B cell (primary cell): ENCODE results near the gene ANKRD65. TPM values are rescaled to one million over a fixed set of nuclear protein-coding genes. Genes with fewer than 3 reads are reported as not detected.

ENCODE experiments used
- ATAC-seq: fragments of 200-7000 bp; cut with Tn5 transposase; one replicate; pipeline ENCODE4 v1.10.0; 2021; ENCODE audit warnings: low read depth, mild to moderate bottlenecking, moderate number of reproducible peaks, moderate library complexity
- CTCF ChIA-PET: fragments of 350-600 bp; sonication (Branson Sonifier 250); formaldehyde crosslinking; loops from one replicate; lab custom pipeline; 2021; ENCODE audit warnings: antibody characterized with exemption, inconsistent platforms; lab: Charles Lee
- POLR2A ChIA-PET: fragments of 350-600 bp; sonication (Branson Sonifier 250); formaldehyde crosslinking; loops from one replicate; lab custom pipeline; 2021; ENCODE audit warnings: antibody characterized with exemption; lab: Charles Lee
- DNase-seq: peaks from one replicate; pipeline ENCODE4 v3.0.0; 2013
- H2AFZ ChIP-seq: 2 replicates; pipeline ENCODE4 v1.6.1; 2012; ENCODE audit warnings: mild to moderate bottlenecking, low read depth, low read length; ENCODE audit not compliant: insufficient read depth, poor library complexity, severe bottlenecking
- H3K27ac ChIP-seq, 2 donors: 1 replicate in 1 of 2; 2 replicates in 1 of 2; pipeline ENCODE4 v1.5.1; 2012 to 2013; ENCODE audit warnings: low read length in 2 of 2, mild to moderate bottlenecking in 2 of 2, moderate library complexity in 1 of 2
- H3K27me3 ChIP-seq, 4 experiments: fragments of 200-600 bp in 1 of 4; sonication (generic) in 1 of 4; replicated peaks in 1 of 4; 1 replicate in 2 of 4; 2 replicates in 2 of 4; pipeline versions ENCODE4 v1.6.1 to v1.7.0; 2013 to 2016; ENCODE audit warnings: low read length in 3 of 4, mild to moderate bottlenecking in 2 of 4, mixed read lengths in 1 of 4, moderate library complexity in 1 of 4; ENCODE audit not compliant: insufficient read depth in 4 of 4, control insufficient read depth in 3 of 4; ENCODE audit errors: control extremely low read depth in 1 of 4
- H3K36me3 ChIP-seq, 2 experiments: replicated peaks in 1 of 2; 1 replicate in 1 of 2; 2 replicates in 1 of 2; pipeline versions ENCODE4 v1.6.1 to v1.7.1; 2013; ENCODE audit warnings: low read length in 1 of 2; ENCODE audit not compliant: insufficient read depth in 2 of 2, control insufficient read depth in 1 of 2; ENCODE audit errors: control extremely low read depth in 1 of 2, extremely low read depth in 1 of 2
- H3K4me1 ChIP-seq, 2 donors: fragments of 200-600 bp in 1 of 2; sonication (generic) in 1 of 2; 1 replicate in 1 of 2; 2 replicates in 1 of 2; pipeline versions ENCODE4 v1.5.1 to v1.6.1; 2013 to 2017; ENCODE audit warnings: low read length in 2 of 2; ENCODE audit not compliant: control insufficient read depth in 2 of 2, insufficient read depth in 2 of 2
- H3K4me2 ChIP-seq: replicated peaks from 2 replicates; pipeline ENCODE3; 2012; ENCODE audit warnings: mild to moderate bottlenecking, low read depth, low read length; ENCODE audit not compliant: poor library complexity, severe bottlenecking
- H3K4me3 ChIP-seq, 5 experiments: fragments of 200-600 bp in 1 of 5; sonication (generic) in 1 of 5; 1 replicate in 3 of 5; 2 replicates in 2 of 5; pipeline versions ENCODE4 v1.5.1 to v1.7.0; 2011 to 2016; ENCODE audit warnings: low read length in 4 of 5, mild to moderate bottlenecking in 4 of 5, low read depth in 2 of 5, control low read depth in 1 of 5, moderate library complexity in 1 of 5; ENCODE audit not compliant: insufficient read depth in 1 of 5; ENCODE audit errors: control extremely low read depth in 1 of 5, extremely low read depth in 1 of 5
- H3K79me2 ChIP-seq: fragments of 200-600 bp; sonication (generic); one replicate; pipeline ENCODE4 v1.6.0; 2016; ENCODE audit warnings: low read length; ENCODE audit not compliant: control insufficient read depth, insufficient read depth
- H3K9ac ChIP-seq: fragments of 200-600 bp; sonication (generic); 2 replicates; pipeline ENCODE4 v1.6.1; 2017; ENCODE audit warnings: mild to moderate bottlenecking, low read length, moderate library complexity
- H3K9me3 ChIP-seq, 3 donors: one replicate each; pipeline versions ENCODE4 v1.6.1 to v1.7.1; 2013; ENCODE audit warnings: low read length in 2 of 3; ENCODE audit not compliant: control insufficient read depth in 2 of 3, insufficient read depth in 1 of 3; ENCODE audit errors: control extremely low read depth in 1 of 3
- H4K20me1 ChIP-seq: 2 replicates; pipeline ENCODE4 v1.6.0; 2012; ENCODE audit warnings: mild to moderate bottlenecking, low read length; ENCODE audit not compliant: insufficient read depth, control insufficient read depth, poor library complexity, severe bottlenecking
- H3K27ac Mint-ChIP-seq: one replicate; pipeline ENCODE4 v1.8.0; 2021; ENCODE audit warnings: mixed read lengths
- H3K27me3 Mint-ChIP-seq: one replicate; pipeline ENCODE4 v1.8.0; 2021; ENCODE audit warnings: mixed read lengths
- H3K4me1 Mint-ChIP-seq: one replicate; pipeline ENCODE4 v1.8.0; 2021; ENCODE audit warnings: mixed read lengths
- H3K4me3 Mint-ChIP-seq: one replicate; pipeline ENCODE4 v1.8.0; 2021; ENCODE audit warnings: mixed read lengths
- H3K9me3 Mint-ChIP-seq: one replicate; pipeline ENCODE4 v1.8.0; 2022; ENCODE audit warnings: mixed read lengths; ENCODE audit not compliant: insufficient read depth
- CTCF ChIP-seq: fragments of 200-600 bp; IDR thresholded peaks from one replicate; pipeline ENCODE4 v1.8.0; 2022; ENCODE audit warnings: antibody characterized with exemption, mild to moderate bottlenecking
- EZH2 ChIP-seq: IDR thresholded peaks from 2 replicates; pipeline ENCODE4 v1.6.1; 2012; ENCODE audit warnings: borderline replicate concordance, low read depth, mild to moderate bottlenecking, moderate library complexity, low read length; ENCODE audit not compliant: insufficient read depth, poor library complexity, severe bottlenecking
- WGBS: methylation state at CpG from one replicate; pipeline ENCODE4 v1.1.5; 2013; ENCODE audit warnings: missing lambda C conversion rate; ENCODE audit not compliant: insufficient coverage; 5-methylcytosine and 5-hydroxymethylcytosine counted together
- intact Hi-C: fragments of 100-400 bp; cut with micrococcal nuclease; formaldehyde crosslinking; loops from one replicate; pipeline ENCODE4 v1.10.0; 2022
- polyA plus RNA-seq: library from polyadenylated mRNA; depleted of rRNA; stranded (reverse); fragments of >200 nt; gene quantifications from 2 replicates; pipeline ENCODE4 v1.2.3, GENCODE V29; 2012
- total RNA-seq, 2 donors: library from RNA; stranded (reverse); fragments of 120-200 nt in 1 of 2; gene quantifications; 1 replicate in 1 of 2; 2 replicates in 1 of 2; pipeline versions ENCODE4 v1.2.3 to v1.2.4, GENCODE V29; 2013 to 2022

ANKRD65 gene
- total and polyA plus RNA-seq, 2 donors (not counting 1 experiment from before 2014, with no cell fraction given) = 0.12 TPM; not detected in 1

DNA sequence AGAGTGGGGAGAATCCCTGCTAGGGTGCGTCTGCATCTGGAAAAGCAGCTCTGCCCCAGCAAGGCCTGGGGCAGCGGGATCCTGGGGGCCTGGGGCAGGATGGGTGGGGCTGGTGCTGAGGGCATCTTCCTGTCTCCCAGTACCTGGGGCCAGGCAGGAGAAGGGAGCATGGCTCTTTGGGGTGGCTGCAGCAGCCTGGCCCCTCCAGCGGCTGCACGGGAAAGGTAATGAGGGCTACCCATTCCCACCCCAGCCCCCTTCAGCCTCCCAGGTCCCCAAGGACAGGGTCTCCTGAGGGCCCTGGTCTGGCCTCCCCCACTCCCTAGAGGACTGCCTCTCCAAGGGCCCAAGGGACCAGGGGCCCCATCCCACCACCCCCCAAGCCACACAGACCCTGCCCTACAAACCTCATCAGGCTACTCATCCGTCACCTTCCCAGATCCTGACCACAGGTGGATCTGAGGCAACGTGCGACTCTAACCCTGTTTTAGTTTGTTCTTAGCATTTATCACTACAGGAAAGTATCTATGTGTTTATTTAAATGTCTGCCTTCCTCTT, 910 bp upstream of the ANKRD65 start:
- Histone ChIP-seq H3K27ac (no peak overlapping the region), H4K20me1 (no peaks in the 10 kb centered on the region), H3K4me2 (no peak overlapping the region), H3K4me3 (no peak overlapping the region), H3K79me2 (no peaks in the 10 kb centered on the region), H2AFZ (no peak overlapping the region), H3K4me1 (peaks cover 0 to 3% of the 10 kb centered on the region in 2 donors), H3K36me3 (no peaks in the 10 kb centered on the region), H3K27me3 (peaks cover 0 to 34% (median 6%) of the 10 kb centered on the region in 4 experiments), H3K9ac (no peak overlapping the region), H3K9me3 (peaks cover 0 to 5% (median 0%) of the 10 kb centered on the region in 3 donors)
- ATAC-seq (no peak), DNase-seq (no peak)
- intact Hi-C loops = no loop called here
- H3K27me3 Mint-ChIP-seq = peaks cover 23% of the 10 kb centered on the region
- H3K4me3 Mint-ChIP-seq = no peak overlapping the region
- no peaks in the 10 kb centered on the region for H3K9me3 Mint-ChIP-seq
- ChIA-PET CTCF (no interaction called here), POLR2A (no interaction called here)
- peaks cover 5% of the 10 kb centered on the region for H3K4me1 Mint-ChIP-seq
- 88% methylated on average over 4 of the region's 7 CpGs for WGBS
- no peak overlapping the region for H3K27ac Mint-ChIP-seq
- TF ChIP-seq CTCF (no peak), EZH2 (no peak)

- no peak overlapping the region for H2AFZ ChIP-seq
- CTCF ChIA-PET = no interaction called here
- Mint-ChIP-seq H3K4me3 (no peak overlapping the region), H3K4me1 (peaks cover 5% of the 10 kb centered on the region), H3K9me3 (no peaks in the 10 kb centered on the region), H3K27me3 (peaks cover 19% of the 10 kb centered on the region), H3K27ac (no peak overlapping the region)
- WGBS = 84% methylated on average over 8 of the region's 12 CpGs
- POLR2A ChIA-PET = no interaction called here
- peak overlapping the region; percentile 33 for H3K4me2 ChIP-seq
- peaks cover 0 to 5% (median 0%) of the 10 kb centered on the region in 3 donors for H3K9me3 ChIP-seq
- no peak overlapping the region for H3K27ac ChIP-seq
- H3K79me2 ChIP-seq = no peaks in the 10 kb centered on the region
- no peaks in the 10 kb centered on the region for H4K20me1 ChIP-seq
- TF ChIP-seq CTCF = no peak
- TF ChIP-seq EZH2 = no peak
- H3K9ac ChIP-seq = no peak overlapping the region
- intact Hi-C loops = no loop called here
- DNase-seq (no peak), ATAC-seq (no peak)
- H3K4me1 ChIP-seq = no peaks in the 10 kb centered on the region
- H3K36me3 ChIP-seq = no peaks in the 10 kb centered on the region
- H3K4me3 ChIP-seq = no peak overlapping the region
- H3K27me3 ChIP-seq = peaks cover 0 to 28% (median 6%) of the 10 kb centered on the region in 4 experiments
These were observed 378 bp downstream of the ANKRD65 start for GRCh38 chr1:1420654-1421141.
